GM21447 (cell line): ENCODE measurements around the gene ZNF160.
A peak's percentile ranks its signal among the peaks of the same experiment; 100 is the strongest.
"Not testable (repeated sequence)": the region's sequence is repeated elsewhere in the genome, so short reads cannot be mapped to it uniquely, and the experiment has no call there.

Experiments used
- ATAC-seq: cut with Tn5 transposase; IDR thresholded peaks from one replicate; pipeline ENCODE4 v1.9.1; 2021; ENCODE audit not compliant: unreplicated experiment

Gene ZNF160

DNA sequence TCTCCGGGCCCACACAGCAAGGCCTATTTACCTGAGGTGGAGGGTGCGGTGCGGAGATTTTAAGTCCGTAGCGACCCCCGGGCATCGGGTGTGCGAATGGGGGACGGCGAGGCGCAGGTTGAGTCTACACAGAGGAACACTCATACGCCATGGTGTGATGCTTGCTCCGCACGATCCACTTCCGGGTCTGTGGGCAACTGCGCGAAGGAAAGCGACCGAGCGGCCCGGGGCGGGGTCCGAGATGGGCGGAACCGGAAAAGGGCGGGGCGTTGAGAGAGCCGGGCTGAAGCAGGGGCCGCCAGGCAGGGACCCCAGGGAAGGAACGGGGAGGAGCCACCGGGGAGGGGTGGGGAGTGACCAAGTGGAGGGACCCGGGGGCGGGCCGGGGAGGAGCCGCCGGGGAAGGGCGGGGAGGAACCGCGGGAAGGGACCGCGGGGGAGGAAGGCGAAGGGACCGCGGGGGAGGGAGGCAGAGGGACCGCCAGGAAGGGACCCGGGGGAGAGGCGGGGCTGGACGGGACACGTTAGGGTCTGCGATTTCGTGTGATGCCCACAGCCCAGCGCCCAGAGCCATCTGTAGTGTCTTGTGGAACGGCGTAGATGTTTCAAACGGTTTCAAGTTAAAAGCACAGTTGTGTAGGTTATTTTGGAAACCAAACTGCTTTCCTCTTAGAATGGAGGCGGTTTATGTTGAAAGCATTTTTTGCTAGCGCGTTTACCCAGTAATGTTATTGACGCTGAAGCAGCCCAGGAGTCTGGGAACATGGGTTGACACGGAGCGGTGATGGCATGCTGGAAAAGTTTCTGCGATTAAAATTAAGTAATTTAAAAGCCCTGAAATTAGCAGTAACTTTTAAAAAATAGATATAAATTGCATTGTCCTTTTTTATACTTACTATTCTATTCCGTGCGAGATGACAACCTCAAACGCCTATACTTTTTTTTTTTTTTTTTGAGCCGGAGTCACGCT, at the start of gene ZNF160:
TSS of gene ZNF160 (minus strand) at position 189 of the 970 bp plus-strand sequence. CDS start 17,146 bp downstream, outside the sequence.
- peak; percentile 94 for ATAC-seq

GRCh38 chr19:53147645-53148044, 44.4 kb upstream of the ZNF160 start:
- no peak for ATAC-seq

DNA sequence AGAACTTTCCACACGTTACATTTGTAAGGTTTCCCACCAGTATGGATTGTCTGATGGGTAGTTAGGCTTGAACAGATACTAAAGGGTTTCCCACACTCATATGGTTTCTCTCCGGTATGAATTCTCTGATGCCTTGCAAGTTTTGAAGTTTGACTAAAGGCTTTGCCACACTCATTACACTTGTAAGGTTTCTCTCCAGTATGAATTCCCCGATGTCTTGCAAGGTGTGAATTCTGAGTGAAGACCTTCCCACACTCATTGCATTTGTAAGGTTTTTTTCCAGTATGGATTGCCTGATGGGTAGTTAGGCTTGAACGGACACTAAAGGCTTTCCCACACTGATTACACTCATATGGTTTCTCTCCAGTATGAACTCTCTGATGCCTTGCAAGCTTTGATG, 37.1 kb upstream of the ZNF160 start:
- no peak for ATAC-seq

GRCh38 chr19:53136432-53136831, 33.2 kb upstream of the ZNF160 start:
- no peak for ATAC-seq

DNA sequence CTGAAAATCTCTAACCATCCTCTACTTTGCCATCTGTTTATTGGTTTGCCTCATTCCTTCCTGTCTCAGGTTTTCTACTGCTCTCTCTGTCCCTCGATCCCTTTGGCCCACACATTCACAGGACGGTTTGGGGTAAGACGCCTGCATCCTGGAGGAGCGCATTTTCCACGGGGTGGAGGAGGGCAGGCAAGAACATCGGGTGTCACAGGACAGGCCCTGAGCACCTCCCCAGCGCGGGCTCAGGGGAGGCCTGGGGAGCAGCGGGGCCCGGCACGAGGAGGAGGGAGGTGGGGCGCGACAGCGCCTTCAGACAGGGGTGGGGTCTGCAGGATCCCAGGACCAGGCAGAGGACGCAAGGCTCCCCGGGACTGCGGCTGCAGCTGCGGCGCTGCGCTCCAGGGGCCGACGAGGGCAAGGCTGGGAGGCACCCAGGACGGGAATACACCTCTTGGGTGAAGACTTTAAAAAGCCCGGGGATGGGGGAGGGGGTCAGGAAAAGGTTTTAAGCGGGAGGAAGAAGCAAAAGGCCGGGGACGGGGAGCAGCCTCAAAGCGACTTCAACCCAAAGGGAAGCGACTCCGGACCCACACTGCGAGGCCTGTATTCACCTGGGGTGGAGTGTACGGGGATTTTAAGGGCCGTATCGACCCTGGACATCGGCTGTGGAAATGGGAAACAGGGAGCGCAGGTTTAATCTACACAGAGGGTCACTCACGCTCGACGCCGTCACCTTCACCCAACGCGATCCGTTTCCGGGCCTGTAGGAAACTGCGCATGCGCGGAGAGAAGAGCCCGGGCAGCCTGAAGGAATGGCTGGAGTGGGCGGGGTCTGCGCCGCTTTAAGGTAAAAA, 29.1 kb upstream of the ZNF160 start, which contains the start of gene ZNF415:
TSS of gene ZNF415 (minus strand) at position 770 of the 851 bp plus-strand sequence. CDS start 10,234 bp downstream, outside the sequence.
- no peak for ATAC-seq

DNA sequence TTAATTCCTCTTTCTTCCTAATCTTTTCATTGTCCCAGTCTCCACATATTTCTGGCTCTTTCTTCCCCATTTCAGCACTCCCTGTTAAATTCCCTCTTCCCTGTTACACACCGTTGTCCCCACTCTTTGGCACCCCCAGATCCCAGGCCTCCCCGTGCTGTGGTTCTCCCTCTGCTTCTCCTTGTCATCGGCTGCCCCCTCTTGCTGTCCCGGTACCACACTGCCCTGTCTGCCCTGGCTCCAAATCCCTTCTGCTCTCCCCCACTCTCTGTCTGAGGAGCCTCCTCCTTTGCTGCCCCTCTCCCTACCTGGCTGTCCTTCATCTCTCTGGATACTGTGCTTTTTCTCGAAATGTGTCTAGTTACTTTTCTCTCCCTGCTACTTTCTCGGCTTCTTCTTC, 28.5 kb upstream of the ZNF160 start:
- no peak for ATAC-seq

DNA sequence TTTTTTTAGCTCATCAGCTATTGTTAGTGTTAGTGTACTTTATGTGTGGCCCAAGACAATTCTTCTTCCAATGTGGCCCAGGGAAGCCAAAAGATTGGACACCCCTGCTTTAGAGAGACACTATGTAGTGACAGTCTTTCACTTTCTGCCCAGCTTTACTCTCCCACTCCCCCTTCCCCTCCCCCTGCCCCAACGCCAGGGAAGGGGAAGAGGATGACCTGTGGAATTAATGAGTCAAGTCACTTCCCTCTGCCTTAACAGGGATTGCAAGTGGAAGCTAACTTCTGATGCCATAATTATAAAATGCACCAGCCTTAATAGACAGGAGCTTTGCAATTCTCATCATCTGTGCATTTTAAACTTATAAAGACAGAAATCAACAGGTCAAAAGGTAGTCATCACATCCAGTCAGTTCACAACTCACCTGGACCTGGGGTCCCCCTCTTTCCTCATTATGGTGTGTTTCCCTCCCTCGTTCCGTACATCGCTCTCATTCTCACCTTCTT, 27.9 kb upstream of the ZNF160 start:
- no peak for ATAC-seq

- ATAC-seq = no peak
Measured at GRCh38 chr19:53130506-53130905, 27.3 kb upstream of the ZNF160 start.

DNA sequence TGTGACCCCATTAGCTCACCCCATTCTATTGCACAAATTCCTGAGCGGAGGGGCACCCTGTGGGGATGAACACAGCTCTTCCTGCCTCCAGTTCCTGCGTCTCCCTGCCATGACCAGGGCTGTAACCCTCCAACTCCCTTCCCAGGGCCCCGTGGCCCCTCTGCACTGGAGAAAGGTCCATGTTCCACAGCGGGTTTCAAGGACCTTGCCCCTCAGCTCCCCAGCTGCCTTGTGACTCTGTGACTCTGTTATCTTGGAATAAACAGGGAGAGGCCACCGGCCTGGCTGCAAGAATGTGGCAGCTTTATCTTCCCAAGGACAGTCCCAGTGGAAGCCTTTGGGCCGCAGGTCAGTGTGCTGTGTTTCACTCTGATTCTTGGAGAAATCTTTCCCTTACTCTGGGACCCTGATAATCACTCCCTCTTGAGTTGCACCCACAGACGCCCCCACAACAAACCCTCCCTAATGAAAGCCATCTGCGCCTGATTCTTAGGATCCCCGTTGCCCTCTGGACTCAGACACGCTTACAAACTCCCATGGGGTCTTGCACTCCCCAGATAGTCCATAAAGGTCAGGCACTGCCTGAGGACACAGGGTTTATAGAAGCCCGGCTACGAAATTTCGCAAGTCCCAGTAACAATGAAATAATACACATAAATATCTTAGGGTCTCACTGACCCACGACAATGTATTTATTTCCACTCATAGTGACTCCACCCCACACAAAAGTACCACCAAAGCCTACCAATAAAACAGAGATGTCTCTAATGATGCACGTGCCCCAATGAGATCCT, 23.7 kb upstream of the ZNF160 start:
- not testable (repeated sequence) for ATAC-seq

- no peak for ATAC-seq
Measured at GRCh38 chr19:53123400-53123799, 20.2 kb upstream of the ZNF160 start.

DNA sequence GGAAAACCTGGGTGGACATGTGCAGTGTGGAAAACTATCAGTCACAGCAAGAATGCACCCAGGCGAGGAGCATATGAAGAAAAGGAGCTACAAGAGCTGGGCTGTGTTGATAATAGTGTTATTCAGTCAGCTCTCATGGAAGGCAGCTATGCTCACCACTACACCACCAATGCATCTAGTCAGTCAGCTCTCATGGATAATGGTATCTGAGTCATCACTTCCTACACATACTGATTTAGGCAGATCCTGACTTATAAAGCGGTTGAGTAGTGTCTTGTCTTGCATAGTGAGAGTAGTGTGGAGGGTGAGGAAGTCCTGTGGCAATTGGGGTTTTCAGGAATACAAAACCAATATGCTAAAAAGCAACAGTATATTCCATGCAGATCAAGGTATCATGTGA, 9.1 kb upstream of the ZNF160 start:
- no peak for ATAC-seq

GRCh38 chr19:53109527-53109926, 6.3 kb upstream of the ZNF160 start:
- ATAC-seq = no peak

- peak; percentile 22 for ATAC-seq
Measured at GRCh38 chr19:53102756-53103233, 427 bp downstream of the ZNF160 start.

DNA sequence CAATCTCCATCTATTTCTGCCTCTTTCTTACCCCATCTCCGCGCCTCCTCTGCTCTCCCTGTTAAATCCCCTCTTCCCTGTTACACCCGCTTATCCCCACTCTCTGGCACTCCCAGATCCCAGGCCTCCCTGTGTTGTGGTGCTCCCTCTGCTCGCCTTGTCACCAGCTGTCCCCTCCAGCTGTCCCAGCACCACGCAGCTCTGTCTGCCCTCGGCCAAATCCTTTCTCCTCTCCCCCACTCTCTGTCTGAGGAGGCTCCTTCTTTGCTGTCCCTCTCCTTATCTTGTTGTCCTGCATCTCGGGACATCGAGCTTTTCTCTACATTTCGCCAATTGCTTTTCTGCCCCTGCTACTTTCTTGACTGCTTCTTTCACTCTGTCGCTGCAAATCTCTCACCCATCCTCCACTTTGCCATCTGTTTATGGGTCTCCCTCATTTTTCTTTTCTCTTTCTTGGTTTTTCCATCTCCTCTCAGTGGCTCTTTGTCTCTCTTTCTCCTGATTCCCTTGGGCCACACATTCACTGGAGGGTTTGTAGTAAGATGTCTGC, 941 bp downstream of the ZNF160 start:
- no peak for ATAC-seq

- no peak for ATAC-seq
Measured at GRCh38 chr19:53101518-53101917, 1.7 kb downstream of the ZNF160 start.

- ATAC-seq = not testable (repeated sequence)
Measured at GRCh38 chr19:53098570-53098969, 4.7 kb downstream of the ZNF160 start.

GRCh38 chr19:53096982-53097690, 6.1 kb downstream of the ZNF160 start:
- ATAC-seq = not testable (repeated sequence)

DNA sequence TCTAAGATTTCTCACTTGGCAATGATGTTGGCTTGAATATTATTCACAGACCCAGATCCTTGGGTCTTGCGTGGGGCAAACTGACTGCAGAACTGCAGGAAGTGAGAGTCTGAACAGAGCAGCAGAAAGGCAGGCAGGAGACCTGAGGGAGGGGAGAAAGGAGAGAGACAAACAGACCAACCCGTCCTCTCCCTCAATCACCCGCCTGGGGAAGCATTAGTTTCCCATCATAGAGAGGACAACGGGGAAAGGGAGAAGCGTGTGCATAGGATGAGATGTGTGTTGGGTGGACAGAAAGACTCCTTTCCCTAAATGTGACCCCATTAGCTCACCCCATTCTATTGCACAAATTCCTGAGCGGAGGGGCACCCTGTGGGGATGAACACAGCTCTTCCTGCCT, 6.6 kb downstream of the ZNF160 start:
- not testable (repeated sequence) for ATAC-seq
